Parathyroid adenoma (tissue), 2 donors: ENCODE measurements around the gene H6PD.

ENCODE experiments used
- H2AFZ ChIP-seq: fragments of 300-600 bp; sonication (generic); one replicate; pipeline ENCODE4 v1.7.0; 2017; ENCODE audit warnings: antibody characterized with exemption, mild to moderate bottlenecking
- H3K27ac ChIP-seq: fragments of 300-600 bp; sonication (generic); one replicate; pipeline ENCODE4 v1.7.0; 2017
- H3K27me3 ChIP-seq: fragments of 300-600 bp; sonication (generic); one replicate; pipeline ENCODE4 v1.7.0; 2017; ENCODE audit warnings: low read length; ENCODE audit not compliant: control insufficient read depth, insufficient read depth
- H3K36me3 ChIP-seq: fragments of 300-600 bp; sonication (generic); one replicate; pipeline ENCODE4 v1.7.0; 2017; ENCODE audit warnings: low read length; ENCODE audit not compliant: control insufficient read depth, insufficient read depth
- H3K4me1 ChIP-seq: fragments of 300-600 bp; sonication (generic); one replicate; pipeline ENCODE4 v1.7.0; 2017; ENCODE audit warnings: control low read depth
- H3K4me2 ChIP-seq: fragments of 300-600 bp; sonication (generic); one replicate; pipeline ENCODE4 v1.7.0; 2017; ENCODE audit warnings: low read length
- H3K4me3 ChIP-seq: fragments of 300-600 bp; sonication (generic); one replicate; pipeline ENCODE4 v1.7.0; 2017; ENCODE audit warnings: low read depth, low read length
- H3K79me2 ChIP-seq: fragments of 300-600 bp; sonication (generic); one replicate; pipeline ENCODE4 v1.7.0; 2017; ENCODE audit warnings: control low read depth
- H3K9ac ChIP-seq: fragments of 300-600 bp; sonication (generic); one replicate; pipeline ENCODE4 v1.7.0; 2017; ENCODE audit warnings: mild to moderate bottlenecking
- H3K9me3 ChIP-seq: fragments of 300-600 bp; sonication (generic); one replicate; pipeline ENCODE4 v1.7.0; 2017; ENCODE audit warnings: low read length; ENCODE audit not compliant: control insufficient read depth
- TF ChIP-seq, protein P1 (sequence below): fragments of 300-600 bp; sonication (generic); IDR thresholded peaks from one replicate; pipeline ENCODE4 v1.7.0; 2017; ENCODE audit warnings: antibody characterized with exemption, mild to moderate bottlenecking
- donor health status: primary hyperparathyroidism.

The H6PD gene

DNA sequence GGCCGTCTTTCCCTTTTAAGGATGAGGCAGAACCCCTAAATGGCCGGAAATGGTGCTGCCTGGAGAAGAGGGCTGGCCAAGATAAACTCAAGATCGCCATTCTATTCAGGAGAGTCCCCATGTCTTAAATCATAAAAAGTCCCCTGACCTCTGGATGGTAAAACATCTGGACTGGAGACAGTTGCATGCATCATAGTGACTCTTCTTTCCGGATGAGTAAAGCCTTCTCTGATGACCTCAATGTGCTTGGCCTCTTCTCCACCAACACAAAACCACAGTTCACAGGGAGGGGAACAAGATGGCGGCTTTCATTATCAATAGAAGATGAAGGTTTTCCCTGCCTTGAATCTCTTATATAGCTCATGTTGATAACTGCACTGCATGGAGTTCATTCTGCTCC is 27.5 kb upstream of the H6PD start:
- H3K27me3 ChIP-seq, result no peaks in the 10 kb centered on the region
- no peak overlapping the region for H3K27ac ChIP-seq
- no peak overlapping the region for H3K4me2 ChIP-seq
- H3K9ac ChIP-seq, result no peak overlapping the region
- H2AFZ ChIP-seq, result no peak overlapping the region
- no peaks in the 10 kb centered on the region for H3K9me3 ChIP-seq
- TF ChIP-seq, protein P1, sequence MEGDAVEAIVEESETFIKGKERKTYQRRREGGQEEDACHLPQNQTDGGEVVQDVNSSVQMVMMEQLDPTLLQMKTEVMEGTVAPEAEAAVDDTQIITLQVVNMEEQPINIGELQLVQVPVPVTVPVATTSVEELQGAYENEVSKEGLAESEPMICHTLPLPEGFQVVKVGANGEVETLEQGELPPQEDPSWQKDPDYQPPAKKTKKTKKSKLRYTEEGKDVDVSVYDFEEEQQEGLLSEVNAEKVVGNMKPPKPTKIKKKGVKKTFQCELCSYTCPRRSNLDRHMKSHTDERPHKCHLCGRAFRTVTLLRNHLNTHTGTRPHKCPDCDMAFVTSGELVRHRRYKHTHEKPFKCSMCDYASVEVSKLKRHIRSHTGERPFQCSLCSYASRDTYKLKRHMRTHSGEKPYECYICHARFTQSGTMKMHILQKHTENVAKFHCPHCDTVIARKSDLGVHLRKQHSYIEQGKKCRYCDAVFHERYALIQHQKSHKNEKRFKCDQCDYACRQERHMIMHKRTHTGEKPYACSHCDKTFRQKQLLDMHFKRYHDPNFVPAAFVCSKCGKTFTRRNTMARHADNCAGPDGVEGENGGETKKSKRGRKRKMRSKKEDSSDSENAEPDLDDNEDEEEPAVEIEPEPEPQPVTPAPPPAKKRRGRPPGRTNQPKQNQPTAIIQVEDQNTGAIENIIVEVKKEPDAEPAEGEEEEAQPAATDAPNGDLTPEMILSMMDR, result no peak
- H3K36me3 ChIP-seq, result no peaks in the 10 kb centered on the region
- no peaks in the 10 kb centered on the region for H3K4me1 ChIP-seq
- H3K79me2 ChIP-seq, result no peaks in the 10 kb centered on the region
- H3K4me3 ChIP-seq, result no peak overlapping the region

DNA sequence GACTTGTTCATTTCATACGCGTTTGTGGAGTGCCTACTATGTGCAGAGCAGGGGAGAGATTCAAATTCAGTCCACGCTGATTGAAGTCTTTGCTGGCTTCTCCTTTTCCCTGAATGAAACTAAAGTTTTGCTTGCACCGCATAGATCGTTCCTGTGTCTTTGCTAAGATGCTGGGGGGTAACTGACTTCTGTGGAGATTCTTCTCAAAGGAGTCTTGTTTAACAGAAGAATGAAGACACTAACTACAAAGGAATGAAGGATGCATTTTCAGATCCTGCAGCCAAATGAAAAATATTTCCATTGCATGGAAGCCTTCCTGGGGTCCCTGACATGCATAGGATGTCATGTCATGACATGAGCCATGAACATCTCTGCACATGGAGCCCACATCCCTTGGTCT is 26.9 kb upstream of the H6PD start:
- Histone ChIP-seq H3K4me1 (no peaks in the 10 kb centered on the region), H3K9me3 (no peaks in the 10 kb centered on the region), H3K9ac (no peak overlapping the region), H3K4me2 (no peak overlapping the region), H2AFZ (no peak overlapping the region), H3K27ac (no peak overlapping the region), H3K27me3 (no peaks in the 10 kb centered on the region), H3K79me2 (no peaks in the 10 kb centered on the region), H3K36me3 (no peaks in the 10 kb centered on the region), H3K4me3 (no peak overlapping the region)
- TF ChIP-seq, protein P1, result no peak

DNA sequence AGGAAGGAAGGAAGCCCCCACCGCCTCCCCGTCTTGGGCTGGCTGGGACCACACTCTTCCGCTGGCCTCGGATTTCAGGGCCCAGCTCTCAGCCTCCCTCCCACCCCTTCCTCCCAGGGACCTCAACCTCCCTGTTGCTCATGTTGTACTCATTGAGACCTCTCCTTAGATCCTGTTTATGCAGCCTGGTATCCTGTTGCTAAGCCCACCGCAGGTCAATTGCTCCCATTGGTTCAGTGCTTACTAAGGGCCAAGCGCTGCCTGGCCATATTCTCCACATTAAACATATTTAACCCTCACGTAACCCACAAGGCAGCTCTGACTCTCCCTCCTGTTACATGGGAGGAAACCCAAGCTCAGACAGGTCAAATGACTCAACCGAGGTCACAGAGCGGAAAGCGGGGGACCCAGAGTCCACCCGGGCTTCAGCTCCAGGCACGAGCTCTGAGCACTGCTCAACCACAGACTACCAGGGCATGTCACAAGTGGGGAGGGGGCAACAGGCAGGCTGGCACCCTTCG is 23.2 kb upstream of the H6PD start:
- Histone ChIP-seq H3K4me1 (no peaks in the 10 kb centered on the region), H2AFZ (no peak overlapping the region), H3K9ac (no peak overlapping the region), H3K36me3 (no peaks in the 10 kb centered on the region), H3K27me3 (no peaks in the 10 kb centered on the region), H3K79me2 (no peaks in the 10 kb centered on the region), H3K4me3 (no peak overlapping the region), H3K4me2 (no peak overlapping the region), H3K27ac (no peak overlapping the region), H3K9me3 (no peaks in the 10 kb centered on the region)
- TF ChIP-seq, protein P1, result no peak

DNA sequence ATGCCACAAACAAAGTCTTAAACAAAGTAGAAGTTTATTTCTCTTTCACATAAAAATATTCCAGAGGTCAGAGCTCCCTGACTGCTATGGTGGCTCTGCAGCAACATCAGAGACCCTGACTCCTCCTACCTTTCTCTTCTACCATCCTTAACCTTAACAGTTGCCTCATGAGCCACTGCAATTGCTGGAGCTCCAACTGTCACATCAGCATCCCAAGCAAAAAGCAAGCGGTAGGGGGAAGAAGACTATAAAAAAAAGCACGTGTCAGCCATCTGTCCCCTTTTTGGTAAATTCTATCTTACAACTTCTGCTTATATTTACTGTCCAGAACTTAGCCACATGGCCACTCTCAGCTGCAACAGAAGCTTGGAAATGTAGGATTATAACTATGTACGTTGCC is 21.8 kb upstream of the H6PD start:
- H3K27ac ChIP-seq, result no peak overlapping the region
- H3K36me3 ChIP-seq, result no peaks in the 10 kb centered on the region
- no peak overlapping the region for H2AFZ ChIP-seq

DNA sequence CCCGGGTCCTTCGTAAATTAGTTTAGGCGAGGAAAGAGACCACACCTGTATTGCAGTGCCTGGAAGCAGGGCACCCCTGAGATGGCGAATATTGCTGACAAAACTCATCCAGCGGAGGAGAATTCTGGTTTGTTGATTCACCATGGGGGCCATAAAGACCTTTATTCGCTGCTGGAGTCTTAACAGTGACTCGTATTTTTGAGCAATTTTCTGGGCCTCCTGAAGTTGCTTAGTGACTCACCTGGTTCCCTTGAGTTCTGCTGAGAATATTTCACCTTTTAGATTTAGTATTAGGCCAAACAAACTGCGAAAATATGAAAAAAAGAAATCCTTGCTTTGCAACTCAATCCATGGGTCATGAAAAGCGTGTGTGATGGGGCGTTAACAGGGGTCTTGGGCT is 20.6 kb upstream of the H6PD start:
- Histone ChIP-seq H3K79me2 (no peaks in the 10 kb centered on the region), H3K27ac (no peak overlapping the region), H3K4me1 (no peaks in the 10 kb centered on the region), H3K27me3 (no peaks in the 10 kb centered on the region), H3K4me2 (no peak overlapping the region), H3K36me3 (no peaks in the 10 kb centered on the region), H3K4me3 (no peak overlapping the region), H3K9ac (no peak overlapping the region), H3K9me3 (no peaks in the 10 kb centered on the region), H2AFZ (no peak overlapping the region)
- TF ChIP-seq, protein P1, result no peak

More for the DNA sequence above, 21.8 kb upstream of the H6PD start:
- Histone ChIP-seq H3K4me1 (no peaks in the 10 kb centered on the region), H3K4me2 (no peak overlapping the region), H3K79me2 (no peaks in the 10 kb centered on the region), H3K9ac (no peak overlapping the region), H3K27me3 (no peaks in the 10 kb centered on the region), H3K9me3 (no peaks in the 10 kb centered on the region), H3K4me3 (no peak overlapping the region)
- TF ChIP-seq, protein P1, result no peak
